KMS-11 (cell line): Measurements from ENCODE around the gene CYP1A1.

ENCODE experiments used
- H2AFZ ChIP-seq: fragments of 200-600 bp; sonication (generic); 2 replicates; pipeline ENCODE4 v1.6.1; 2016; ENCODE audit warnings: antibody characterized with exemption, mixed run types, low read depth
- H3K27ac ChIP-seq: fragments of 200-600 bp; sonication (generic); 2 replicates; pipeline ENCODE4 v1.6.1; 2016; ENCODE audit warnings: mild to moderate bottlenecking, mixed run types
- H3K27me3 ChIP-seq: fragments of 200-600 bp; sonication (generic); 2 replicates; pipeline ENCODE4 v1.6.1; 2017; ENCODE audit warnings: mild to moderate bottlenecking, low read depth, mixed run types, moderate library complexity; ENCODE audit not compliant: insufficient read depth
- H3K36me3 ChIP-seq: fragments of 200-600 bp; sonication (generic); 2 replicates; pipeline ENCODE4 v1.6.1; 2017; ENCODE audit warnings: mild to moderate bottlenecking, mixed run types; ENCODE audit not compliant: insufficient read depth
- H3K4me1 ChIP-seq: fragments of 200-600 bp; sonication (generic); 2 replicates; pipeline ENCODE4 v1.6.1; 2016; ENCODE audit warnings: mild to moderate bottlenecking, low read depth, mixed run types; ENCODE audit not compliant: poor library complexity, severe bottlenecking
- H3K4me2 ChIP-seq: fragments of 200-600 bp; sonication (generic); 2 replicates; pipeline ENCODE4 v1.7.0; 2016; ENCODE audit warnings: mild to moderate bottlenecking, mixed run types
- H3K4me3 ChIP-seq: fragments of 200-600 bp; sonication (generic); IDR thresholded peaks from 2 replicates; pipeline ENCODE4 v1.6.1; 2017; ENCODE audit warnings: low read depth, low read length, mixed read lengths; ENCODE audit not compliant: insufficient read depth
- H3K79me2 ChIP-seq: fragments of 200-600 bp; sonication (generic); 2 replicates; pipeline ENCODE4 v1.6.1; 2016; ENCODE audit warnings: low read depth, mixed run types; ENCODE audit not compliant: insufficient read depth
- H3K9ac ChIP-seq: fragments of 200-600 bp; sonication (generic); 2 replicates; pipeline ENCODE4 v1.6.1; 2016; ENCODE audit warnings: mild to moderate bottlenecking, mixed run types
- H4K20me1 ChIP-seq: fragments of 200-600 bp; sonication (generic); 2 replicates; pipeline ENCODE4 v1.6.1; 2016; ENCODE audit warnings: mild to moderate bottlenecking, mixed run types; ENCODE audit not compliant: insufficient read depth
- TF ChIP-seq, protein P1 (sequence below): fragments of 200-600 bp; sonication (generic); conservative IDR thresholded peaks from 2 replicates; pipeline ENCODE4 v1.6.1; 2017; ENCODE audit warnings: low read depth, mild to moderate bottlenecking, antibody characterized with exemption, low read length, moderate library complexity, mixed read lengths

Gene CYP1A1

GRCh38 chr15:74767167-74768098 is 42.1 kb upstream of the CYP1A1 start:
- Histone ChIP-seq H3K9ac (no peak overlapping the region), H2AFZ (no peak overlapping the region), H4K20me1 (no peaks in the 10 kb centered on the region), H3K4me3 (no peak overlapping the region), H3K27ac (no peak overlapping the region), H3K4me1 (peaks cover 18% of the 10 kb centered on the region), H3K36me3 (no peaks in the 10 kb centered on the region), H3K27me3 (no peaks in the 10 kb centered on the region; the same call in 1 of the 2 replicates), H3K4me2 (no peak overlapping the region), H3K79me2 (no peaks in the 10 kb centered on the region)
- TF ChIP-seq, protein P1, sequence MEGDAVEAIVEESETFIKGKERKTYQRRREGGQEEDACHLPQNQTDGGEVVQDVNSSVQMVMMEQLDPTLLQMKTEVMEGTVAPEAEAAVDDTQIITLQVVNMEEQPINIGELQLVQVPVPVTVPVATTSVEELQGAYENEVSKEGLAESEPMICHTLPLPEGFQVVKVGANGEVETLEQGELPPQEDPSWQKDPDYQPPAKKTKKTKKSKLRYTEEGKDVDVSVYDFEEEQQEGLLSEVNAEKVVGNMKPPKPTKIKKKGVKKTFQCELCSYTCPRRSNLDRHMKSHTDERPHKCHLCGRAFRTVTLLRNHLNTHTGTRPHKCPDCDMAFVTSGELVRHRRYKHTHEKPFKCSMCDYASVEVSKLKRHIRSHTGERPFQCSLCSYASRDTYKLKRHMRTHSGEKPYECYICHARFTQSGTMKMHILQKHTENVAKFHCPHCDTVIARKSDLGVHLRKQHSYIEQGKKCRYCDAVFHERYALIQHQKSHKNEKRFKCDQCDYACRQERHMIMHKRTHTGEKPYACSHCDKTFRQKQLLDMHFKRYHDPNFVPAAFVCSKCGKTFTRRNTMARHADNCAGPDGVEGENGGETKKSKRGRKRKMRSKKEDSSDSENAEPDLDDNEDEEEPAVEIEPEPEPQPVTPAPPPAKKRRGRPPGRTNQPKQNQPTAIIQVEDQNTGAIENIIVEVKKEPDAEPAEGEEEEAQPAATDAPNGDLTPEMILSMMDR, result no peak

DNA sequence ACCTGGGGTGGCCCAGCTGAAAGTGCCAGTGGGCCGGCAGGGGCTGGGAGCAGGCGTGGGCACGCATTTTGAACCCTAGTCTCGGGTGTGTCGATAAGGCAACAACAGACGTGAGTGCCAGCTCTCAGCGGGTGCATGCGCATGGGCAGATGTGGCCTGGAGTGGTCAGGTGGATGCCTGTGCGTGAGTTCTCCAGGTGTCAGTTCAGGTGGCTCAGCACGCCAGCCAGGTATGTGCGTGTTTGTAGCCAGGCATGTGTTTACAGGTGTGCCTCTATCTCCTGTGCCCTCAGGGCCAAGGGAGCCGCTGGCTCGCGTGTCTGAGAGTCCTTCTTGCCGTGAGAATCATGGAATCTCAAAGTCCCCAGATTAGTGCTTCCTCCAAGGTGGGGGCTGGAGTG is 38.1 kb upstream of the CYP1A1 start:
- no peak overlapping the region for H3K4me3 ChIP-seq
- H3K27me3 ChIP-seq, result no peaks in the 10 kb centered on the region
- no peak overlapping the region for H2AFZ ChIP-seq
- H3K79me2 ChIP-seq, result no peaks in the 10 kb centered on the region
- H3K27ac ChIP-seq, result no peak overlapping the region
- H3K9ac ChIP-seq, result no peak overlapping the region
- no peaks in the 10 kb centered on the region for H4K20me1 ChIP-seq
- TF ChIP-seq, protein P1, result no peak
- no peaks in the 10 kb centered on the region for H3K4me1 ChIP-seq
- H3K4me2 ChIP-seq, result no peak overlapping the region
- H3K36me3 ChIP-seq, result no peaks in the 10 kb centered on the region

- H2AFZ ChIP-seq, result no peak overlapping the region
- H3K36me3 ChIP-seq, result no peaks in the 10 kb centered on the region
- H4K20me1 ChIP-seq, result no peaks in the 10 kb centered on the region
- no peak overlapping the region for H3K9ac ChIP-seq
- H3K27me3 ChIP-seq, result no peaks in the 10 kb centered on the region
- H3K4me1 ChIP-seq, result no peaks in the 10 kb centered on the region
- no peaks in the 10 kb centered on the region for H3K79me2 ChIP-seq
- H3K27ac ChIP-seq, result no peak overlapping the region
- TF ChIP-seq, protein P1, result no peak
- no peak overlapping the region for H3K4me2 ChIP-seq
- H3K4me3 ChIP-seq, result no peak overlapping the region
These were observed 37.4 kb upstream of the CYP1A1 start for GRCh38 chr15:74762791-74763150.

DNA sequence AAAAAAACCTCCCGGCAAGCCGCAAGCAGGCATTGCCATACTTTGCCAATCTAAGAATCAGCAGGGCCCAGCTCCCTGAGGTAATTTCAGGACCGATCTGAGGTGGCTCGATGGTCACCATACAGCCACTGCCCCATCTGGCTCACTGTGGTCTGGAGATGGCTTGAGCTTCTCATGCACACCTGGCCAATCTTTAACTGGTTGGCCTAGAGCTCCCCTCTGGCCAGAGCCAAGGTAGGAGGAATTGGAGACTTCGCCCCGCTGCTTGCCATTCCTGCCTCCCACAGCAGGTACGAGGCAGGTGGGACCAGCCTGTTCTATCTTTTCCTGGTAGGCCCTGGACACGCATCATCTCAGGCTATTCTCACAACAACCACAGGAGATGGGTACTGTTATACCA is 33.4 kb upstream of the CYP1A1 start:
- no peak overlapping the region for H3K9ac ChIP-seq
- no peaks in the 10 kb centered on the region for H3K36me3 ChIP-seq
- H3K79me2 ChIP-seq, result no peaks in the 10 kb centered on the region
- H2AFZ ChIP-seq, result no peak overlapping the region
- H3K4me1 ChIP-seq, result no peaks in the 10 kb centered on the region
- H3K27me3 ChIP-seq, result no peaks in the 10 kb centered on the region
- H4K20me1 ChIP-seq, result no peaks in the 10 kb centered on the region
- no peak overlapping the region for H3K4me2 ChIP-seq
- TF ChIP-seq, protein P1, result no peak
- no peak overlapping the region for H3K4me3 ChIP-seq
- H3K27ac ChIP-seq, result no peak overlapping the region
